H9 (cell line): ENCODE measurements around the gene RNLS. TPM values are rescaled to one million over a fixed set of nuclear protein-coding genes. Genes with fewer than 3 reads are reported as not detected.

ENCODE experiments used
- DNase-seq: peaks from one replicate; pipeline ENCODE4 v3.0.0-alpha.2; 2017
- H2AFZ ChIP-seq: one replicate; pipeline ENCODE4 v1.6.1; 2013; ENCODE audit warnings: mild to moderate bottlenecking, low read length, control low read depth, moderate library complexity
- H2AK5ac ChIP-seq: 2 replicates; pipeline ENCODE4 v1.6.1; 2013; ENCODE audit warnings: low read length, control low read depth, mixed read lengths; ENCODE audit not compliant: insufficient read length
- H2BK120ac ChIP-seq: one replicate; pipeline ENCODE4 v1.6.1; 2013; ENCODE audit warnings: low read depth, mild to moderate bottlenecking, low read length, control low read depth, inconsistent platforms; ENCODE audit not compliant: poor library complexity, severe bottlenecking
- H2BK12ac ChIP-seq: 2 replicates; pipeline ENCODE4 v1.6.1; 2013; ENCODE audit warnings: low read length, control low read depth, mixed read lengths, low read depth; ENCODE audit not compliant: insufficient read length
- H2BK15ac ChIP-seq: 2 replicates; pipeline ENCODE4 v1.6.1; 2013; ENCODE audit warnings: low read depth, low read length, control low read depth
- H2BK20ac ChIP-seq: one replicate; pipeline ENCODE4 v1.6.1; 2013; ENCODE audit warnings: low read depth, mild to moderate bottlenecking, low read length, control low read depth, inconsistent platforms; ENCODE audit not compliant: poor library complexity, severe bottlenecking
- H2BK5ac ChIP-seq: 2 replicates; pipeline ENCODE4 v1.6.1; 2013; ENCODE audit warnings: low read length, control low read depth, mixed read lengths; ENCODE audit not compliant: insufficient read length
- H3K14ac ChIP-seq: 2 replicates; pipeline ENCODE4 v1.6.1; 2013; ENCODE audit warnings: low read length, control low read depth; ENCODE audit not compliant: insufficient read depth
- H3K18ac ChIP-seq: 2 replicates; pipeline ENCODE4 v1.6.1; 2013; ENCODE audit warnings: low read depth, mild to moderate bottlenecking, mixed read lengths, low read length, control low read depth; ENCODE audit not compliant: insufficient read length
- H3K23ac ChIP-seq: 2 replicates; pipeline ENCODE4 v1.6.1; 2013; ENCODE audit warnings: low read length, control low read depth, mixed read lengths, low read depth; ENCODE audit not compliant: insufficient read length
- H3K23me2 ChIP-seq: 2 replicates; pipeline ENCODE4 v1.6.1; 2013; ENCODE audit warnings: low read depth, mild to moderate bottlenecking, mixed read lengths, low read length, control low read depth; ENCODE audit not compliant: insufficient read length, poor library complexity, severe bottlenecking
- H3K27ac ChIP-seq: 2 replicates; pipeline ENCODE4 v1.5.1; 2013; ENCODE audit warnings: low read length, control low read depth, mixed read lengths, low read depth; ENCODE audit not compliant: insufficient read length
- H3K27me3 ChIP-seq: 2 replicates; pipeline ENCODE4 v1.6.1; 2013; ENCODE audit warnings: low read length, control low read depth, inconsistent platforms; ENCODE audit not compliant: insufficient read depth
- H3K4ac ChIP-seq: 2 replicates; pipeline ENCODE4 v1.6.1; 2013; ENCODE audit warnings: low read depth, mild to moderate bottlenecking, control low read depth, inconsistent platforms, low read length, moderate library complexity
- H3K4me1 ChIP-seq: 2 replicates; pipeline ENCODE4 v1.6.1; 2013; ENCODE audit warnings: low read length, control low read depth, inconsistent platforms; ENCODE audit not compliant: insufficient read depth
- H3K4me2 ChIP-seq: 2 replicates; pipeline ENCODE4 v1.6.1; 2013; ENCODE audit warnings: low read length, control low read depth, mixed read lengths; ENCODE audit not compliant: insufficient read length, insufficient read depth
- H3K56ac ChIP-seq: 2 replicates; pipeline ENCODE4 v1.6.1; 2013; ENCODE audit warnings: low read depth, mild to moderate bottlenecking, mixed read lengths, low read length, control low read depth; ENCODE audit not compliant: insufficient read length
- H3K79me1 ChIP-seq: 2 replicates; pipeline ENCODE4 v1.6.1; 2013; ENCODE audit warnings: low read depth, mild to moderate bottlenecking, moderate library complexity, low read length, control low read depth, inconsistent platforms; ENCODE audit not compliant: insufficient read depth, poor library complexity, severe bottlenecking
- H3K79me2 ChIP-seq: 2 replicates; pipeline ENCODE4 v1.6.1; 2013; ENCODE audit warnings: low read length, control low read depth, inconsistent platforms; ENCODE audit not compliant: insufficient read depth
- H3K9ac ChIP-seq: 2 replicates; pipeline ENCODE4 v1.6.1; 2013; ENCODE audit warnings: low read length, control low read depth, mixed read lengths; ENCODE audit not compliant: insufficient read length; ENCODE audit errors: extremely low read depth
- H3K9me3 ChIP-seq: one replicate; pipeline ENCODE4 v1.6.1; 2013; ENCODE audit warnings: low read depth, low read length, inconsistent platforms; ENCODE audit not compliant: control insufficient read depth
- H3T11ph ChIP-seq: one replicate; pipeline ENCODE4 v1.6.1; 2013; ENCODE audit warnings: mild to moderate bottlenecking, low read length, control low read depth, inconsistent platforms
- H4K20me1 ChIP-seq: one replicate; pipeline ENCODE4 v1.6.1; 2013; ENCODE audit not compliant: control insufficient read depth, insufficient read length, insufficient read depth
- H4K5ac ChIP-seq: 2 replicates; pipeline ENCODE4 v1.6.1; 2013; ENCODE audit warnings: low read depth, mild to moderate bottlenecking, mixed read lengths, low read length, control low read depth; ENCODE audit not compliant: insufficient read length
- H4K8ac ChIP-seq: replicated peaks from 2 replicates; pipeline ENCODE4 v1.6.1; 2013; ENCODE audit warnings: low read length, control low read depth, mixed read lengths, low read depth; ENCODE audit not compliant: insufficient read length
- H4K91ac ChIP-seq: 2 replicates; pipeline ENCODE4 v1.6.1; 2013; ENCODE audit warnings: low read depth, mild to moderate bottlenecking, moderate library complexity, mixed read lengths, low read length, control low read depth; ENCODE audit not compliant: insufficient read length
- H3K27ac Mint-ChIP-seq, 3 experiments: 2 replicates in 2 of 3; 3 replicates in 1 of 3; pipeline ENCODE4 v1.8.0; 2020 to 2021; ENCODE audit warnings: mixed read lengths in 3 of 3, mild to moderate bottlenecking in 1 of 3, moderate library complexity in 1 of 3
- H3K27me3 Mint-ChIP-seq: 2 replicates; pipeline ENCODE4 v1.8.0; 2021; ENCODE audit warnings: low read depth, mild to moderate bottlenecking, moderate library complexity, mixed read lengths
- H3K36me3 Mint-ChIP-seq, 3 experiments: 2 replicates in 2 of 3; 3 replicates in 1 of 3; pipeline ENCODE4 v1.8.0; 2020 to 2021; ENCODE audit warnings: low read depth in 3 of 3, mixed read lengths in 3 of 3; ENCODE audit not compliant: insufficient read depth in 1 of 3
- H3K4me1 Mint-ChIP-seq, 2 experiments: 2 replicates each; pipeline ENCODE4 v1.8.0; 2020; ENCODE audit warnings: mixed read lengths in 2 of 2
- H3K4me3 Mint-ChIP-seq, 2 experiments: 2 replicates in 1 of 2; 3 replicates in 1 of 2; pipeline ENCODE4 v1.8.0; 2020 to 2021; ENCODE audit warnings: mild to moderate bottlenecking in 2 of 2, mixed read lengths in 2 of 2, moderate library complexity in 1 of 2
- H3K9me3 Mint-ChIP-seq, 2 experiments: 2 replicates in 1 of 2; 3 replicates in 1 of 2; pipeline ENCODE4 v1.8.0; 2020; ENCODE audit warnings: mild to moderate bottlenecking in 2 of 2, mixed read lengths in 2 of 2, moderate library complexity in 1 of 2
- CTCF ChIP-seq: fragments of 200-600 bp; sonication (generic); conservative IDR thresholded peaks from 3 replicates; pipeline ENCODE4 v1.8.0; 2021; ENCODE audit warnings: antibody characterized with exemption, mild to moderate bottlenecking
- WGBS: extraction: QIAGEN DNeasy Blood & Tissue Kit; methylation state at CpG from one replicate; pipeline ENCODE4 v1.1.7; 2013; ENCODE audit warnings: missing lambda C conversion rate, low lambda C conversion rate, mixed read lengths; ENCODE audit not compliant: insufficient read length; ENCODE audit errors: extremely low coverage; 5-methylcytosine and 5-hydroxymethylcytosine counted together
- total RNA-seq: library from RNA; stranded (reverse); gene quantifications from 2 replicates; pipeline ENCODE4 v1.2.1, GENCODE V29; 2021

RNLS gene
- total RNA-seq, 1 experiment from 2014 or later: 7.5 TPM

- Histone ChIP-seq H2BK15ac (no peak overlapping the region), H3K23ac (no peak overlapping the region), H2BK12ac (no peak overlapping the region), H3K23me2 (no peaks in the 10 kb centered on the region), H2BK20ac (no peak overlapping the region), H3K14ac (no peak overlapping the region), H3T11ph (no peak overlapping the region), H3K4ac (no peak overlapping the region), H3K18ac (no peak overlapping the region), H2BK5ac (no peak overlapping the region), H3K79me1 (no peaks in the 10 kb centered on the region), H3K27ac (no peak overlapping the region), H3K4me2 (no peak overlapping the region), H3K27me3 (no peaks in the 10 kb centered on the region), H4K91ac (no peak overlapping the region), H3K4me1 (no peaks in the 10 kb centered on the region), H2AFZ (no peak overlapping the region), H4K5ac (no peak overlapping the region), H2BK120ac (no peak overlapping the region), H4K20me1 (no peaks in the 10 kb centered on the region), H3K9ac (no peak overlapping the region), H4K8ac (no peak overlapping the region), H3K56ac (no peak overlapping the region), H3K9me3 (no peaks in the 10 kb centered on the region), H3K79me2 (no peaks in the 10 kb centered on the region), H2AK5ac (no peak overlapping the region)
- DNase-seq: no peak
- TF ChIP-seq CTCF: no peak
- no peaks in the 10 kb centered on the region for H3K9me3 Mint-ChIP-seq
- H3K27ac Mint-ChIP-seq: no peak overlapping the region
- no peaks in the 10 kb centered on the region; a peak in 1 of 7 replicates for H3K36me3 Mint-ChIP-seq
- WGBS: no CpG with 5 or more reads among the region's 2 CpGs
- no peak overlapping the region for H3K4me3 Mint-ChIP-seq
- H3K27me3 Mint-ChIP-seq: no peaks in the 10 kb centered on the region
- peaks cover 1 to 4% of the 10 kb centered on the region in 2 experiments for H3K4me1 Mint-ChIP-seq
Measured at GRCh38 chr10:88538048-88538447, 45.1 kb downstream of the RNLS start.
